GM21367 (cell line): ENCODE results near the gene FRRS1L.

Source experiments
- ATAC-seq: cut with Tn5 transposase; IDR thresholded peaks from one replicate; pipeline ENCODE4 v1.9.1; 2021; ENCODE audit not compliant: unreplicated experiment

Gene FRRS1L

GRCh38 chr9:109108318-109108717, 58.7 kb downstream of the FRRS1L start:
- ATAC-seq = no peak

DNA sequence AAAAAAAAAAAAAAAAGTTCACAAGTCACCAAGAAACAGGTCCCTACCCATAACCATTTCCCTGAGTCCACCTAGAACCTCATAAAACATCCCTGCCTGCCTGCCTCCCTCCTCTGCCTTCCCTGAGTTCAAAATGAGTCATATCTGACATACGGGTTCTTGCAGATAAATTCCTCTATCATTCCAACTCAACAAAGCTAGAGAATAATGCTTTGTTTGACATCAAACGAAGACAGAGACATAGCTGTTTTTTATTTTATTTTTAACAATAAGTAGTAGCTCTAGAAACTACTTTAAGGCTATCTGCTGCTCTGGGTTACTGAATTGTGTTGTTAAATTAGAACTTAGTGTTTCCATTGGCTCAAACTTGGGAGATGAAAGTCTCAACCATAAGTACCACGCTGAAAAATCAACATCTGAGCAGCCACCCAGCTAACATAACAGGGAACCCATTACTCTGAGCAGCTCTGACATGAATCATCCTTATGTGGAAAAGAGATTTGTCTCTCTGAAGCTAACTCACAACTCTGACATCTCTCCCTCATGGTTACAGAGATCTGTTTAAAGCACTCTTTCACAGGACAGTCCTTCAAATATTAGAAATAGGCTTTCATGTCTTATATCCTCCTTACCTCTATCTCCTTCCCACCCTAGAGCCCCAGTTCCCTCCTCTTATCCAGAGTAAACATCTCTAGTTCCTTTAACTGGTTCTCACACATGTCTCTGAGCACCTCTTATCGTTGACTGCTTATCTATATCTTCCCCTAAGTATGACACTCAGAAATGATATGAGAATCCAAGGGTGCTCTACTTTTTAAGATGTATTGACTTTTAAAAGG, 59.4 kb downstream of the FRRS1L start:
- no peak for ATAC-seq

- ATAC-seq = peak; percentile 68
These were observed 65.2 kb downstream of the FRRS1L start for GRCh38 chr9:109101810-109102209.

GRCh38 chr9:109101202-109101595, 65.8 kb downstream of the FRRS1L start:
- no peak for ATAC-seq

- no peak for ATAC-seq
These were observed 66.4 kb downstream of the FRRS1L start for GRCh38 chr9:109100543-109101201.

- ATAC-seq = no peak
These were observed 68.1 kb downstream of the FRRS1L start for GRCh38 chr9:109098960-109099308.

- no peak for ATAC-seq
These were observed 68.7 kb downstream of the FRRS1L start for GRCh38 chr9:109098171-109098959.

- no peak for ATAC-seq
These were observed 69.9 kb downstream of the FRRS1L start for GRCh38 chr9:109097146-109097545.

DNA sequence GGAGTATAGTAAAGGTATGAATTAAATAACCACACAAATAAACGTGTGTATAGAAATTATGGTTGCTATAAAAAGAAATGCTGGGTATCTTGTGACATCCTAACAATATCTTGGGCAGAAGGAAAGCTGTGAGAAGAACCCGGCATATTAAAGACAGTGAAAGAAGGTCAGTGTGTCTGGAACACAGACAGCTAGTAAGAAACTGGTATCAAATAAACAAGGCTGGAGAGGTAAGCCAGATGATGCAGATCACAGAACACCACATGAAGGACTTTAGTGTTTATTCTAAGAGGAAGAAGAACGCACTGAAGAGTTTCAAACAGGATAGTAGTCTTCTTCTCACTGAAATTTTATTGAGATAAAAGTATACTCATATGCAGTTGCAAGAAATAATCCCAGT, 71.7 kb downstream of the FRRS1L start:
- ATAC-seq = no peak

DNA sequence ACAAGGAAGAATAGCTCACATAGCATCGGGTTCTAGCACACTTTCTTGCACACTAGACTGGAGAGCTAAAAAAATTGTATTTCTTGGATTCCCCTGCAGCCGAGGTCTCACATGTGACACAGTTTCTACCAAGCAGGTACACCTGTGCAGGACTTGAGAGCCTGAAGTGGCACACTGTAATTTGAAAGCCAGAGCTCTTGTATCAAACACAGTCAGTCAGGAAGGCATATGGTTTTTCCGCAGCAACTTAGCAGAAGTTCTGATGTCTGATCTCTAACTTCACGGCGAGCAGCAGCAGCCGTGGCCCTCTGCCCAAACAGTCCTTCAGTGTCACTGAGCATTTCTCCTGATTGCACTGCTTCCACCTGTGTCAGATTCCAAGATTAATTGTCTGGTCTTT, 72.8 kb downstream of the FRRS1L start:
- no peak for ATAC-seq

- ATAC-seq = no peak
These were observed 74.5 kb downstream of the FRRS1L start for GRCh38 chr9:109092587-109092986.

- ATAC-seq = no peak
These were observed 74.9 kb downstream of the FRRS1L start for GRCh38 chr9:109092051-109092580.

DNA sequence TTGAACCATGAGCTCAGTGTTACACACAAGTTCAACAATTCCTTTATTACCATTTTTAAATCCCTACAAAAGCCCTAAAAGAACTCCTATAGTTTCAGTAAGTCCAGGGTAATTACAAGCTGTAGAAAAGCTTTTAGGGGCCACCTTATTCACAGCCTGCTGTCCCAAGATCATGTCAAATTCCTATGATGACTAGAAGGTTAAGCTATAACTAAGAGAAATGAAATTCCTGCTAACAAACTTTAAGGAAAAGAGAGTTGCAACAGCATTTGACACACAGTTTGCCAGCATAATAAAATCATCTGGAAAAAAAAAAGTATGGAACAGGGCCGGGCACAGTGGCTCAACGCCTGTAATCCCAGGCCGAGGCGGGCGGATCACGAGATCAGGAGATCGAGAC, 78.8 kb downstream of the FRRS1L start:
- ATAC-seq = no peak

GRCh38 chr9:109087795-109088194, 79.3 kb downstream of the FRRS1L start:
- ATAC-seq = no peak

- ATAC-seq = peak; percentile 74
These were observed 80.8 kb downstream of the FRRS1L start for GRCh38 chr9:109086221-109086620.

GRCh38 chr9:109085510-109085909, 81.5 kb downstream of the FRRS1L start:
- ATAC-seq = no peak

DNA sequence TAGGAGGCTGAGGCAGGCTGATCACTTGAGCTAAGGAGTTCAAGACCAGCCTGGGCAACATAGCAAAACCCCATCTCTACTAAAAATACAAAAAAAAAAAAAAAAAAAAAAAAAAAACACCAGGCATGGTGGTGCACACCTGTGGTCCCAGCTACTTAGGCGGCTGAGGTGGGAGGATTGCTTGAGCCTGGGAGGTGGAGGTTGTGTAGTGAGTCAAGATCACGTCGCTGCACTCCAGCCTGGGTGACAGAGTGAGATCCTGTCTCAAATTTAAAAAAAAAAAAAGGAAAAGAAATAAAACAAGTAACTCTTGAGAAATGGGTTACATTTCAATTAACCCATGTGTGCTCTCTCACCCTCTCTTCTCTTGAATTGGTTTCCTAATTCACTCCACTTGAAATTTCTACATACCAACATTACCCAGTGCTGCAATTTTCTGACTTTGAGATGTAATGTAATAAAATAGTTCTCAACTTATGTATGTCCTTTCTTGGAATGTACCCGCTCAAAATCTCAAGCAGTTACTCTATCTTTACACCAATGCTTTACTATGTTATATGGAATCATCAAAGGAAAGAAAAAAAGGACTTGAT, 83.1 kb downstream of the FRRS1L start:
- ATAC-seq = no peak

DNA sequence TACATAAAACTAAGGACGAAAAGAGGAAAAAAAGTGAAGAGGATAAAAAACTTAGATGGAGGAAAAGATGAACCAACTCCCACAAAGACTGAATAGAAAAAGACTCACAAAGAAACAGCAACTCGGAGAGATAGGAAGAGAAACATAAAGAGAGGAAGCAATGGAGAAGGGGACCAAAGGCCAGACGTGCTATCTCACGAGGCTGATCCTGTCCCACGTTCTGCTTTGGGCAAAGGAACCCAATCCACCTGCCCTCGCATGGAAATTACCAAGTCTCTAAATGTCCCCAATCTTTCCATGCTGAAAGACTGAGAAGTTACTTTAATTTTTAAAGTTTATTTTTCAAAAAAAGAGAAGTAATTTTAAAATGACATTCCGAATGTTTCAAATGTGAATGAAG, 83.9 kb downstream of the FRRS1L start:
- no peak for ATAC-seq

DNA sequence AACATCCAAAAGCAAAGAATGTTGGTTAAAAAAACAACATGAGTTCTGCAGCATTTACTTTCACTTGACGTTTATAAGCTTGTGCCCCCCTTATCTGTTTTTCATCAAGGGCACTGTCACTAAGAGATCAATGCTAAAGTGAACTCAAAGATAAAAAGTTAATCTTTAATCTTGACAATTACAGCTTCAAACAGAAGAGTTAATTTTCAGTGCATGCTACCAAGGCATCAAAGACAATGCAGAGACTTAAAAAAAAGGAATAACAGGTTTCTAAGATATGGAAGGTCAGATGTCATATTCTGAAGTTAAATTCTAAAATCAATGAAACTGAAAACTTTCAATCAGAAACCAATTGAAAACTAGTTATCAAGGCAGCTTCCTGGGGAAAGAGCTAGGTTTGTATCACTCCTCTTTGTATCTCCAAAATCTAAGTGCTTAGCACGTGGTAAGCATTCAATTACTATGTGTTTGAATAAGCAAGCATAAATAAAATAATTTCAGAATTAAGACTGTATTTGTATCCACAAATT, 84.9 kb downstream of the FRRS1L start:
- ATAC-seq = no peak
